SK-N-SH (cell line): ENCODE measurements around the gene HLTF.

Experiments used
- CTCF ChIP-seq: fragments of 200-600 bp; sonication (generic); IDR thresholded peaks from 2 replicates; pipeline ENCODE4 v1.6.1; 2017; ENCODE audit warnings: antibody characterized with exemption, mild to moderate bottlenecking, moderate library complexity
- GATA2 ChIP-seq: sonication (generic); formaldehyde crosslinking; IDR thresholded peaks from 2 replicates; pipeline ENCODE4 v1.5.0; 2020; ENCODE audit warnings: mild to moderate bottlenecking, missing genetic modification reagents
- JUND ChIP-seq: IDR thresholded peaks from 2 replicates; pipeline ENCODE4 v1.4.0; 2012
- MXI1 ChIP-seq: IDR thresholded peaks from 2 replicates; pipeline ENCODE4 v1.6.1; 2012; ENCODE audit warnings: mild to moderate bottlenecking, low read depth, low read length, improper control_type of control experiment
- POLR2AphosphoS5 ChIP-seq: IDR thresholded peaks from 2 replicates; pipeline ENCODE4 v1.6.1; 2012; ENCODE audit warnings: low read depth, low read length
- RCOR1 ChIP-seq: fragments of 150-350 bp; IDR thresholded peaks from 2 replicates; pipeline ENCODE4 v1.6.1; 2017; ENCODE audit warnings: antibody characterized with exemption, low read length
- RXRA ChIP-seq: IDR thresholded peaks from 2 replicates; pipeline ENCODE4 v1.4.0; 2012; ENCODE audit warnings: low read depth, mild to moderate bottlenecking, borderline replicate concordance
- SIN3A ChIP-seq: IDR thresholded peaks from 2 replicates; pipeline ENCODE4 v1.6.1; 2012; ENCODE audit warnings: low read depth, mild to moderate bottlenecking, low read length, moderate library complexity, borderline replicate concordance
- SMC3 ChIP-seq: IDR thresholded peaks from 2 replicates; pipeline ENCODE4 v1.6.1; 2012; ENCODE audit warnings: low read depth, low read length, improper control_type of control experiment
- TAF1 ChIP-seq: IDR thresholded peaks from 2 replicates; pipeline ENCODE4 v1.6.1; 2012; ENCODE audit warnings: low read depth, mild to moderate bottlenecking, low read length, moderate library complexity, borderline replicate concordance

GRCh38 chr3:149131589-149131988 is 45.3 kb upstream of the HLTF start:
- no peak for TF ChIP-seq SIN3A
- no peak for TF ChIP-seq JUND
- TF ChIP-seq CTCF, result no peak
- TF ChIP-seq RXRA, result no peak
- no peak for TF ChIP-seq GATA2
- TF ChIP-seq MXI1, result no peak
- TF ChIP-seq SMC3, result no peak
- TF ChIP-seq TAF1, result no peak
- TF ChIP-seq RCOR1, result no peak
- no peak for TF ChIP-seq POLR2AphosphoS5
